Fibroblast of skin of back (primary cell): ENCODE data around the gene CDKL1.
"Not testable (repeated sequence)": the region's sequence is repeated elsewhere in the genome, so short reads cannot be mapped to it uniquely, and the experiment has no call there.

ENCODE experiments used
- DNase-seq: peaks from one replicate; pipeline ENCODE4 v3.0.0-alpha.2; 2013

Gene CDKL1

GRCh38 chr14:50321009-50321660 lies 75.5 kb downstream of the CDKL1 start:
- peak; percentile 93 for DNase-seq

GRCh38 chr14:50320283-50320682 lies 76.4 kb downstream of the CDKL1 start:
- DNase-seq: peak; percentile 51

GRCh38 chr14:50319721-50320120 lies 77.0 kb downstream of the CDKL1 start:
- DNase-seq: peak; percentile 47

- DNase-seq: no peak
Measured at GRCh38 chr14:50319293-50319692, 77.4 kb downstream of the CDKL1 start.

- peak; percentile 51 for DNase-seq
Measured at GRCh38 chr14:50318031-50318626, 78.6 kb downstream of the CDKL1 start.

GRCh38 chr14:50314098-50314497 lies 82.6 kb downstream of the CDKL1 start:
- DNase-seq: not testable (repeated sequence)

GRCh38 chr14:50312734-50313054 lies 84.0 kb downstream of the CDKL1 start:
- DNase-seq: no peak

- DNase-seq: peak; percentile 95
Measured at GRCh38 chr14:50311972-50312733, 84.5 kb downstream of the CDKL1 start, which contains the start of the genes DMAC2L and L2HGDH. TSS of gene DMAC2L (plus strand) at chr14:50312324. CDS start at chr14:50321488, 9,164 bp downstream. TSS of gene L2HGDH (minus strand) at chr14:50312229. CDS start at chr14:50312150, 79 bp downstream.

GRCh38 chr14:50311337-50311971 lies 85.2 kb downstream of the CDKL1 start:
- no peak for DNase-seq

- DNase-seq: no peak
Measured at GRCh38 chr14:50310445-50310844, 86.2 kb downstream of the CDKL1 start.

GRCh38 chr14:50308363-50308915 lies 88.2 kb downstream of the CDKL1 start:
- DNase-seq: no peak

GRCh38 chr14:50303744-50304471 lies 92.8 kb downstream of the CDKL1 start:
- no peak for DNase-seq

- no peak for DNase-seq
Measured at GRCh38 chr14:50301914-50302313, 94.8 kb downstream of the CDKL1 start.

- DNase-seq: no peak
Measured at GRCh38 chr14:50299585-50299984, 97.1 kb downstream of the CDKL1 start.

GRCh38 chr14:50290306-50290705 lies 106.4 kb downstream of the CDKL1 start:
- no peak for DNase-seq

GRCh38 chr14:50288146-50288545 lies 108.5 kb downstream of the CDKL1 start:
- no peak for DNase-seq

- no peak for DNase-seq
Measured at GRCh38 chr14:50285861-50286260, 110.8 kb downstream of the CDKL1 start.
